Caki2 (cell line): Measurements from ENCODE around the gene SPRR5. TPM values are rescaled to one million over a fixed set of nuclear protein-coding genes. Genes with fewer than 3 reads are reported as not detected.
A peak's percentile ranks its signal among the peaks of the same experiment; 100 is the strongest.

Source experiments
- DNase-seq: peaks from one replicate; pipeline ENCODE4 v3.0.0-alpha.2; 2015; ENCODE audit warnings: low read depth
- in situ Hi-C: cut with HindIII; loops from 2 replicates; pipeline ENCODE4 v1.10.0; 2016; ENCODE audit warnings: low sequenced_read_pairs, low pct_unique_long_range_greater_than_20kb, mixed read lengths
- total RNA-seq: library from RNA; depleted of rRNA; stranded (reverse); fragments of >200 nt; shearing (Covaris generic); gene quantifications from 2 replicates; pipeline ENCODE4 v1.2.3, GENCODE V29; 2014; ENCODE audit warnings: low replicate concordance; rRNA removed

SPRR5 gene, protein sequence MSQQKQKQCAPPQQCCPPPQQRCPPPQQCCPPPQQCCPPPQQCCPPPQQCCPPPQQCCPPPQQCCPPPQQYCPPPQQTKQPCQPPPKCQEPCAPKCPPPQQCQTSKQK
- not detected in 2 replicates for total RNA-seq

- in situ Hi-C loops = no loop called here
- DNase-seq = no peak
These were observed at the start of gene SPRR5 for GRCh38 chr1:152946651-152947256. Gene SPRR5 (plus strand): TSS chr1:152947206. CDS start chr1:152948555, 1,349 bp downstream.

DNA sequence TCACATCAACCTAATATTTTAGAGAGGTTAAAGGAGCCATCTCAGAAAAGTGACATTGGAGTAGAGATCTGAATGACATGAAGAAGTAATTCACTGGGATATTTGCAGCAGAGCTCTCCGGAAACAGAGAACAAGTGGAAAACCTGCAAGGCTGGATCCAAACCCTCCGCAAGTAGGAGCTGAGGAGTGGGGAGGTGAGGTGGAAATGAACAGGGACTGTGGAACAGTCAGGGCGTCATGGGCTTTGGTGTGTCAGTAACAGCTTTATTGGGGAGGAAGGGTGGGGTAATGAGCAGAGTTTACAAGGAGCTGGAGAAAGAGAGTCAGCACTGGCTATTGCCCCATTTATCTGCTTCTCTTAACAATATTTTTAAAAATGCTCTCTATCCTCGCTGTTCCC is 48.0 kb upstream of the SPRR5 start:
- in situ Hi-C loops = no loop called here
- DNase-seq = no peak

GRCh38 chr1:152899883-152900282 is 47.1 kb upstream of the SPRR5 start:
- DNase-seq = no peak
- in situ Hi-C loops = no loop called here

- no peak for DNase-seq
- in situ Hi-C loops = no loop called here
These were observed 45.4 kb upstream of the SPRR5 start for GRCh38 chr1:152901631-152902030.

DNA sequence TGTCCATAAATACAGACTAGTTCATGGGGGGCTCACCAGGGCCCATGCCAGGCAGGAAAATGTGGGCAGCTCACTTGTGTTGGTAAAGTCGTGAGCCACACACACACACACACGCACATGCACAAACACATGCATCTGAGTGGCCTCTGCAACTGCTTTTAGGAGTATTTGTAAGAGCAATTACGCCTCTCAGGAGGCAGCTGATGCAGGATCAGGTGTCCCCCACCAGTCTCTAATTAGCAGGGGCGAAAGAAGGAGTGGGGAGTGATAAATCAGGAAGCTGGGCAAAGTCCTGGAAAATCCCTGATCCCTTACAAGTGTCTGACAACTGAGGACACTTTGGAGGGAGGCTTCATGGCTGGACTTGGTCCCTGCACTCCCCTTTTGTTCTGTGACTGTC is 44.4 kb upstream of the SPRR5 start:
- no peak for DNase-seq
- in situ Hi-C loops = no loop called here

GRCh38 chr1:152904688-152905440 is 42.1 kb upstream of the SPRR5 start:
- in situ Hi-C loops = no loop called here
- DNase-seq = no peak

- in situ Hi-C loops = no loop called here
- DNase-seq = peak; percentile 25
These were observed 40.9 kb upstream of the SPRR5 start for GRCh38 chr1:152906023-152906565.

DNA sequence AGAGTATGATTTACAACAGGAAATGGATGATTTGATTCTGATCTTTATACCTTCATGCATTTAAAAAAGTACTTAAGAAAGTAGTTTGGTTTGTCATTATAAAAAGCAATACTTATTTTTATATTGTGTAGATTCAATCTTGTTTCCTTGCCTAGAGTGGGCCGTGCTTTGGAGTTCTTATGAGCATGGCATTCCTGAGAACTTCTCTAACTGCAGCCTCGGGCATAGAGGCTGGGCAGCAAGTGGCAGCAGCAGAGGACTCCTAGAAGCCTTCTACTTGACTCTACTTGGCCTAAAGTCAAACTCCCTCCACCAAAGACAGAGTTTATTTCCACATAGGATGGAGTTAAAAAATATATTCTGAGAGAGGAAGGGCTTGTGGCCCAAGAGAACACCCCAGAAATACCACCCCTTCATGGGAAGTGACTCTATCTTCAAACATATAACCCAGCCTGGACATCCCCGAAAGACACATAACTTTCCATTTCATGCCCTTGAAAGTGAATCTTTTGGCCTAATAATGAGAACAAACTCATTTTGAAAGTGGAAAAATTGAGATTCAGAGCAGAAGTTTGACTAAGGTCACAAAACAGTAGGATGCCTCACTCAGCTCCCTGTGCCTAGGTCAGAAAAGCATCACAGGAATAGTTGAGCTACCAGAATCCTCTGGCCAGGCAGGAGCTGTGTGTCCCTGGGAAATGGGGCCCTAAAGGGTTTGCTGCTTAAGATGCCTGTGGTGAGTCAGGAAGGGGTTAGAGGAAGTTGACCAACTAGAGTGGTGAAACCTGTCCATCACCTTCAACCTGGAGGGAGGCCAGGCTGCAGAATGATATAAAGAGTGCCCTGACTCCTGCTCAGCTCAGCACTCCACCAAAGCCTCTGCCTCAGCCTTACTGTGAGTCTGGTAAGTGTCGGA is 39.1 kb upstream of the SPRR5 start, which contains the start of gene IVL:
Gene IVL (plus strand): TSS at position 861 of the 916 bp plus-strand sequence. CDS start 1,252 bp downstream, outside the sequence.
- in situ Hi-C loops = no loop called here
- no peak for DNase-seq

DNA sequence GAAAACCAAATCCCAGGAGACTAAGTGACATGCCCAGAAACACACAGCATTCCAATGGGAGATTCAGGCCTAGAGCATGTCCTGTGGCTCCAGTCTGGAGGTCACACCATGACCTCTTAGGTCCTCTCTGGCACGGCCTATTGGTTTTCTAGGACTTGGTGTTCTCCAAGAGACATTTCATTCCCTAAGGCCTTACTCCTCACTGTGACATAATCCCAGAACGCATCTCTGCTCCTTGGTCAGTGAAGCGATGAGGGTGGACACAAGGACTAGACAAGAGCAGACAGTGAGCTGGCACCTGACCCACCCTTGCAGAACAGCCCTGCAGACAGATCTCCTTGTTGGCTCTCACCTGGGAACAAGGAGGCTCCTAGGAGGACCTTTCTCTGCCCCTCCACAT is 37.8 kb upstream of the SPRR5 start:
- in situ Hi-C loops = no loop called here

DNA sequence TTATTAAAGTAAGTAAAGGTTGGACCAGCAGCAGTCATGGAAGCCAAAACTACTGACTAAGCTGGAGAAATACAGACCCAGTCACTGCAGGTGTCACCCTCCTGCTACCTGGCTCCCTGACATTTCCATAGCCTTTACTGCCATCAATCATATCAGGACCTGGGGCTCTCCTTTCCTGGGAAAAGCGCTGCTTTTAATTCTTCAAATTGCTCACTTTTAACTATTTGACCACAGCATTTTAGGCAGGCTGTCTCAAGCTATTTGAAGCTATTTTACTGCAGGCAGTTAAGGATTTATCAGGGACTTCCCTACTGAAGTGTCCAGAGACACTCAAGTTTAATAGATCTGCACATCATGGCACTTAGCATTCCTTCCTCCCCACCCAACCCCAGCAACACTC is 34.5 kb upstream of the SPRR5 start:
- in situ Hi-C loops = no loop called here
- DNase-seq = no peak

More for the DNA sequence above, 37.8 kb upstream of the SPRR5 start:
- DNase-seq = no peak

DNA sequence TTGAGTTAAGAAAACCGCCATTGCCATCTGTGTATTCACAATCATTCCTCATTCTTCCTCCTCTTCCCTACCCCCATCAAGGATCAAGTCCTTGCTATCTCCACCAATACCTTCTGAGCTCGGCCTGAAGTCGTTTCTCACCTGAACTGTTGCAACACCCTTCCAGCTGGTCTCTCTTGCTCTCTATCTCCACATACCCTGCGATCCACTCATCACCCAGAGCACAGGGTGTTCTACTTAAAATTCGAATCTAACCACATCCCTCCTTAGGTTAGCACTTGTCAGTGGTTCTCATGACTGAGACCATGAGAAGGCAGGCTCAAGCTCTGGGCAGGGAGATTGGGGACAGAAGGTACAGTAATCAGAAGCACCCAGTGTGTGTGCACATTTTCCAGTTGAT is 34.1 kb upstream of the SPRR5 start:
- in situ Hi-C loops = no loop called here
- DNase-seq = no peak

DNA sequence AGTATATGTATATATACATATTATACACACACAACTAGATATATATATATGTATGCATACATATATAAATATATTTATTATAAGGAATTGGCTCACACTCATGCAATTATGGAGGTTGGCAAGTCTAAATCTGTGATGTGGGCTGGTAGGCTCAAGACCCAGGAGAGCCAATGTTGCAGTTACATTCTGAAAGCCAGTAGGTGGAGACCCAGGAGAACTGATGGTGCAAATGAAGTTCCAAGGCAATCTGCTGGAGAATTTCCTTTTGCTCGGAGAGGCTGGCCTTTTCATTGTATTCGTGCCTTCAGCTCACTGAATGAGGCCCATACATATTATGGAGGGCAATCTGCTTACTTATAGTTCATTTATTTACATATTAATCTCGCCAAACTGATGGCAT is 29.2 kb upstream of the SPRR5 start:
- in situ Hi-C loops = no loop called here
- no peak for DNase-seq

- DNase-seq = no peak
- in situ Hi-C loops = no loop called here
These were observed 27.9 kb upstream of the SPRR5 start for GRCh38 chr1:152919071-152919470.

DNA sequence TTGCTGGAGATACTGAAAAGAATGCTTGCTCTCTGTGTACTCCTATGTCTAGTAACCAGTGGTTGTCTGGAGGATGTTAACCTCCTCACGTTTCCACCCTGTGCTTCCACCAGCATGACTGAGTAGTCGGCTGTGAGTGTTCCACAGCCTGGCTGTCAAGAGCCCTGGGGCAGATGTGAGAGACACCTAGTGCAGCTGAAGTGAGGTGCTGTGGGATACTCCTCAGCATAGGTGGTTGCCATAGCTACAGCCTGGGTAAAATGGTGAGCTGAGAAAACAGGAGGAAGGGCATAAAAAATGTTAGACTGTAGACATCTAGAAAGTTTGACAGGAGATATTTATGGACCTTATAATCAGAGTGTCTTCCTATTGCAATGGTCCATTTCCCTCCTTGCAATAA is 22.8 kb upstream of the SPRR5 start:
- no peak for DNase-seq
- in situ Hi-C loops = no loop called here

GRCh38 chr1:152926091-152926490 is 20.9 kb upstream of the SPRR5 start:
- no peak for DNase-seq
- in situ Hi-C loops = no loop called here

GRCh38 chr1:152928671-152929070 is 18.3 kb upstream of the SPRR5 start:
- DNase-seq = no peak
- in situ Hi-C loops = no loop called here

DNA sequence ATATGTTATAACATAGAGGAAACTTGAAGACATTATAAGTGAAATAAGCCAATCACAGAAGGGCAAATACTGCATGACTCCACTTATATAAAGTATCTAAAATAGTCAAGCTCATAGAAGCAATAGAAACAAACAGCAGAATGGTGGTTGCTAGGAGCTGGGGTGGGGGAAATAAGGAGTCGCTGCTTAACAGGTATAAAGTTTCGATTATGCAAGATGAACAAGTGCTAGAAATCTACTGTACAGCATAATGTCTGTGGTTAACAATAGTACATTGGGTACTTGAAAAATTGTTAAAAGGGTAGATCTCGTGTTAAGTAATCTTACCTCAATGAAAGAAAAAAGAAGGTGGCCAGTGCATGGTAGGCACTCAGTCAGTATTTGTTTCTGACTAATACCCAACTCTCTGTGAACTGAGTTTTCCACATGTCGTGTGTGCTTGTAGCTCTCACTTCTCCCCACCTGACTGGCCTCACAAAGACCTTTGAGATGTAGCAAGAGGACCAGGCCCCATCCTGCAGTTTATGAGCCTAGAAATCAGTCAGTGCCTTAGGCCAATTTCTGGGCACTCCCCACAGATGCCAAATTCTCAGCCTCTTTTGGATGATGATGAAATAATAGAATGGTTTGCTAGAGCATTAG is 14.7 kb upstream of the SPRR5 start:
- no peak for DNase-seq
- in situ Hi-C loops = no loop called here

DNA sequence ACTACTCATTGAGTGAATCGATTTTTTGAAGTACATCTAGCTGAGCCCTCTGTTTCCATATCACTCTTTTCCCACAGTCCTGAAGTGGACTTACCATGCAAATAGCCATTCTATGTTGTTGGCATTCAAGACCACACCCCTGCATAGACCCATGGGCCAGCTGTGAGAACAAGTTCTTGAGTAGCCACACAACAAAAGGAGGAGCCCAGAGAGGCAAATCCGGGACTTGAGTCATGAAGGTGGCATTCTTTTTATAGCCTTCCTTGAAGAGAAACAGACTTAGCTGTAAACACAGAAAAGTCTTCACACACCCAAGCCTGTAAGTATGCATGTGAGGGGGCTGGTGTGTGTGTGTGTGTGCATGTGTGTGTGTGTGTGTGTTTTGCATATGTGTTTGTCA is 13.8 kb upstream of the SPRR5 start:
- no peak for DNase-seq
- in situ Hi-C loops = no loop called here
